ENCODE results near the gene SSH2. TPM values are rescaled to one million over a fixed set of nuclear protein-coding genes. Genes with fewer than 3 reads are reported as not detected.
A peak's percentile ranks its signal among the peaks of the same experiment; 100 is the strongest.

Gene SSH2
- total RNA-seq, 1 experiment from 2014 or later = 45.1 TPM

- peaks cover 11% of the 10 kb centered on the region for H4K20me1 ChIP-seq (ENCODE audit: insufficient read depth)
- H3K4me1 ChIP-seq (replicated peaks; ENCODE audit: insufficient read depth) = peaks cover 33% of the 10 kb centered on the region
- TF ChIP-seq EZH2 (IDR thresholded peaks at IDR 0.05; ENCODE audit: low read depth) (no peak), CTCF (conservative IDR thresholded peaks at IDR 0.05) (no peak)
- H3K9me3 ChIP-seq (ENCODE audit: insufficient read depth, low read depth) = no peaks in the 10 kb centered on the region
- DNase-seq = no peak
- intact Hi-C loops (cut with micrococcal nuclease; ENCODE audit: unreplicated experiment) = loop anchor here (1.0 to 2.0 kb wide), 2 partner anchors 20 to 34 kb away; partner anchors contain the start of genes CORO6 and TP53I13
- H3K4me3 ChIP-seq = peak overlapping the region; percentile 93
- no peaks in the 10 kb centered on the region for H3K9me2 ChIP-seq (ENCODE audit: insufficient read depth)
- H3K27me3 ChIP-seq (ENCODE audit: insufficient read depth, low read depth) = no peaks in the 10 kb centered on the region
- H2AFZ ChIP-seq = peak overlapping the region; percentile 81
- ChIA-PET CTCF (interaction anchor here (1.4 kb wide), 1 partner anchor 51 kb away, joined by 3 read pairs; no protein-coding TSS in a partner anchor), POLR2A (ENCODE audit: unreplicated experiment) (interaction anchor here (0.5 kb wide), 1 partner anchor 290 kb away, joined by 5 read pairs; no protein-coding TSS in a partner anchor)
- no peaks in the 10 kb centered on the region for H3K36me3 ChIP-seq (ENCODE audit: low read depth)
- peak overlapping the region; percentile 86 for H3K4me2 ChIP-seq
- H3K79me2 ChIP-seq (ENCODE audit: low read depth) = peaks cover 48% of the 10 kb centered on the region
- peaks cover 30% of the 10 kb centered on the region for H3F3A ChIP-seq (ENCODE audit: insufficient read depth, low read depth)
- no TSS peak for BruUV-seq (replicated peaks)
- 0 out of 2 replicates have a peak overlapping the region, but pooled peaks have one; percentile 4 for H3K27ac ChIP-seq
Observed at GRCh38 chr17:29588562-29589411, 341.2 kb downstream of the SSH2 start.

- intact Hi-C loops (cut with micrococcal nuclease; ENCODE audit: unreplicated experiment) = loop anchor here (2.0 kb wide), 1 partner anchor 35 kb away; the partner anchor contains the start of gene CORO6
- H2AFZ ChIP-seq = no peak overlapping the region
- CTCF ChIA-PET = interaction anchor here (1.4 kb wide), 1 partner anchor 51 kb away, joined by 3 read pairs; no protein-coding TSS in a partner anchor
- POLR2A ChIA-PET (ENCODE audit: unreplicated experiment) = interaction anchor here (0.5 kb wide), 1 partner anchor 291 kb away, joined by 5 read pairs; no protein-coding TSS in a partner anchor
- no TSS peak for BruUV-seq (replicated peaks)
- no peak overlapping the region for H3K27ac ChIP-seq
- peaks cover 11% of the 10 kb centered on the region for H4K20me1 ChIP-seq (ENCODE audit: insufficient read depth)
- H3K79me2 ChIP-seq (ENCODE audit: low read depth) = peaks cover 48% of the 10 kb centered on the region
- no peaks in the 10 kb centered on the region for H3K9me2 ChIP-seq (ENCODE audit: insufficient read depth)
- no peaks in the 10 kb centered on the region for H3K9me3 ChIP-seq (ENCODE audit: insufficient read depth, low read depth)
- H3K27me3 ChIP-seq (ENCODE audit: insufficient read depth, low read depth) = no peaks in the 10 kb centered on the region
- H3K36me3 ChIP-seq (ENCODE audit: low read depth) = no peaks in the 10 kb centered on the region
- peak overlapping the region; percentile 86 for H3K4me2 ChIP-seq
- H3K4me1 ChIP-seq (replicated peaks; ENCODE audit: insufficient read depth) = peaks cover 33% of the 10 kb centered on the region
- TF ChIP-seq EZH2 (IDR thresholded peaks at IDR 0.05; ENCODE audit: low read depth) (no peak), CTCF (conservative IDR thresholded peaks at IDR 0.05) (no peak)
- peak overlapping the region; percentile 93 for H3K4me3 ChIP-seq
- DNase-seq = no peak
- peaks cover 30% of the 10 kb centered on the region for H3F3A ChIP-seq (ENCODE audit: insufficient read depth, low read depth)
Observed at GRCh38 chr17:29588017-29588561, 341.9 kb downstream of the SSH2 start.

GRCh38 chr17:29587591-29587990, 342.4 kb downstream of the SSH2 start:
- peak overlapping the region; percentile 93; the same call in 1 of the 2 replicates for H3K4me3 ChIP-seq
- peak overlapping the region; percentile 86 for H3K4me2 ChIP-seq
- peaks cover 11% of the 10 kb centered on the region for H4K20me1 ChIP-seq (ENCODE audit: insufficient read depth)
- H3K9me2 ChIP-seq (ENCODE audit: insufficient read depth) = no peaks in the 10 kb centered on the region
- H3K36me3 ChIP-seq (ENCODE audit: low read depth) = no peaks in the 10 kb centered on the region
- CTCF ChIA-PET = interaction anchor here (1.4 kb wide), 1 partner anchor 52 kb away, joined by 3 read pairs; no protein-coding TSS in a partner anchor
- peaks cover 31% of the 10 kb centered on the region for H3K4me1 ChIP-seq (replicated peaks; ENCODE audit: insufficient read depth)
- TSS peak; percentile 21 for BruUV-seq (replicated peaks)
- TF ChIP-seq CTCF (conservative IDR thresholded peaks at IDR 0.05) (no peak), EZH2 (IDR thresholded peaks at IDR 0.05; ENCODE audit: low read depth) (no peak)
- H3K9me3 ChIP-seq (ENCODE audit: insufficient read depth, low read depth) = no peaks in the 10 kb centered on the region
- DNase-seq = no peak
- H3K27ac ChIP-seq = no peak overlapping the region
- H3K79me2 ChIP-seq (ENCODE audit: low read depth) = peaks cover 48% of the 10 kb centered on the region
- intact Hi-C loops (cut with micrococcal nuclease; ENCODE audit: unreplicated experiment) = no loop called here
- no peak overlapping the region for H2AFZ ChIP-seq
- POLR2A ChIA-PET (ENCODE audit: unreplicated experiment) = no interaction called here
- H3K27me3 ChIP-seq (ENCODE audit: insufficient read depth, low read depth) = no peaks in the 10 kb centered on the region
- peaks cover 27% of the 10 kb centered on the region for H3F3A ChIP-seq (ENCODE audit: insufficient read depth, low read depth)
